GM12891 (cell line): Measurements from ENCODE around the gene SETD2.

ENCODE experiments used
- PAX5 ChIP-seq: IDR thresholded peaks from 2 replicates; pipeline ENCODE4 v1.6.1; 2011; ENCODE audit warnings: low read length, moderate library complexity, mild to moderate bottlenecking; ENCODE audit not compliant: insufficient read depth, severe bottlenecking
- POLR2A ChIP-seq: IDR thresholded peaks from 2 replicates; pipeline ENCODE4 v1.6.1; 2011; ENCODE audit warnings: low read depth, low read length, control low read depth
- POLR2AphosphoS5 ChIP-seq: IDR thresholded peaks from 2 replicates; pipeline ENCODE4 v1.6.1; 2011; ENCODE audit warnings: low read depth, low read length, control low read depth
- SPI1 ChIP-seq: IDR thresholded peaks from 2 replicates; pipeline ENCODE4 v1.6.1; 2011; ENCODE audit warnings: low read depth, low read length, control low read depth
- TAF1 ChIP-seq: IDR thresholded peaks from 2 replicates; pipeline ENCODE4 v1.6.1; 2011; ENCODE audit warnings: low read depth, low read length, control low read depth

DNA sequence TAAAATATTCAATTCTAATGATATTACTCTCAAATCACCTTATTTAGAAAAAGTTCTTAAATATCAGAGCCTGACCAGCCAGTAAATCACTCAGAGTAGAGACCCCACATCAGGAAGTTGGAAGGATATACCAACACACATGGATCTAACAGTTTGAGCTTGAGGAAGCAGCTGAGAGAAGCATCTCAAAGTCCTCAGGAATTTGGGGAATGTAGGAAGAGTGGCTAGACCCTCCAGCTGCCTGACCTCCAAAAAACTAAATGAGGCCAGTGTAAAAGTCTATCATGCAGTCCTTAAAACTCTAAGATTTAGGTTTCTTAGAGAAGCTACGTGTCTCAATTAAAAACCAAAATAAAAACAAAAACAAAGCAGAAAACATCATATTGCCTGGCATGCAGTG lies 55.4 kb downstream of the SETD2 start:
- TF ChIP-seq POLR2AphosphoS5 (no peak), SPI1 (no peak), POLR2A (no peak), TAF1 (no peak), PAX5 (no peak)
